CD14-positive monocyte (primary cell): ENCODE data around the gene GLB1L. TPM values are rescaled to one million over a fixed set of nuclear protein-coding genes. Genes with fewer than 3 reads are reported as not detected.

Experiments
- DNase-seq, 3 donors: peaks; one replicate each; pipeline ENCODE4 v3.0.0-alpha.2; 2011 to 2022
- H2AFZ ChIP-seq: 2 replicates; pipeline ENCODE4 v1.6.0; 2012; ENCODE audit warnings: mild to moderate bottlenecking, low read depth, low read length, inconsistent platforms; ENCODE audit not compliant: insufficient read depth, poor library complexity, severe bottlenecking
- H3K27ac ChIP-seq, 2 donors: 1 replicate in 1 of 2; 2 replicates in 1 of 2; pipeline ENCODE4 v1.5.1; 2012 to 2013; ENCODE audit warnings: low read length in 2 of 2, control low read depth in 1 of 2, inconsistent platforms in 1 of 2, low read depth in 1 of 2, mild to moderate bottlenecking in 1 of 2
- H3K27me3 ChIP-seq, 2 donors: one replicate each; pipeline versions ENCODE4 v1.6.0 to v1.6.1; 2011 to 2013; ENCODE audit warnings: low read length in 2 of 2; ENCODE audit not compliant: control insufficient read depth in 2 of 2, insufficient read depth in 2 of 2
- H3K36me3 ChIP-seq, 2 donors: replicated peaks in 1 of 2; 1 replicate in 1 of 2; 2 replicates in 1 of 2; pipeline versions ENCODE4 v1.5.1 to v1.6.1; 2012 to 2013; ENCODE audit warnings: low read length in 2 of 2, control low read depth in 1 of 2, inconsistent platforms in 1 of 2, mild to moderate bottlenecking in 1 of 2; ENCODE audit not compliant: insufficient read depth in 2 of 2, control insufficient read depth in 1 of 2
- H3K4me1 ChIP-seq, 2 donors: 1 replicate in 1 of 2; 2 replicates in 1 of 2; pipeline versions ENCODE4 v1.5.1 to v1.6.1; 2012 to 2013; ENCODE audit warnings: low read length in 2 of 2, control low read depth in 1 of 2, inconsistent platforms in 1 of 2, mild to moderate bottlenecking in 1 of 2, moderate library complexity in 1 of 2; ENCODE audit not compliant: insufficient read depth in 2 of 2, control insufficient read depth in 1 of 2
- H3K4me2 ChIP-seq: replicated peaks from 2 replicates; pipeline ENCODE3; 2012; ENCODE audit warnings: low read length, moderate library complexity, mild to moderate bottlenecking; ENCODE audit not compliant: poor library complexity, severe bottlenecking; ENCODE audit errors: extremely low read depth
- H3K4me3 ChIP-seq, 3 experiments: fragments of 200-600 bp in 1 of 3; sonication (generic) in 1 of 3; replicated peaks in 1 of 3; 1 replicate in 2 of 3; 2 replicates in 1 of 3; pipeline ENCODE4 v1.5.1; 2011 to 2013; ENCODE audit warnings: low read length in 3 of 3, mild to moderate bottlenecking in 3 of 3, control low read depth in 2 of 3, low read depth in 2 of 3, inconsistent platforms in 1 of 3, moderate library complexity in 1 of 3
- H3K79me2 ChIP-seq: 2 replicates; pipeline ENCODE4 v1.6.0; 2012; ENCODE audit warnings: mild to moderate bottlenecking, control low read depth, inconsistent platforms, low read length, moderate library complexity; ENCODE audit not compliant: insufficient read depth
- H3K9ac ChIP-seq: 2 replicates; pipeline ENCODE4 v1.6.0; 2017; ENCODE audit warnings: low read length, mild to moderate bottlenecking; ENCODE audit not compliant: insufficient read depth, poor library complexity, severe bottlenecking
- H3K9me3 ChIP-seq, 2 donors: replicated peaks in 1 of 2; 1 replicate in 1 of 2; 2 replicates in 1 of 2; pipeline versions ENCODE4 v1.5.1 to v1.6.1; 2012 to 2013; ENCODE audit warnings: low read length in 2 of 2, control low read depth in 1 of 2; ENCODE audit not compliant: control insufficient read depth in 1 of 2, insufficient read depth in 1 of 2
- H4K20me1 ChIP-seq: 2 replicates; pipeline ENCODE4 v1.6.0; 2012; ENCODE audit warnings: mild to moderate bottlenecking, low read length, control low read depth, moderate library complexity; ENCODE audit not compliant: insufficient read depth
- H3K27ac Mint-ChIP-seq, 7 donors: one replicate each; pipeline ENCODE4 v1.8.0; 2020; ENCODE audit warnings: mild to moderate bottlenecking in 7 of 7, mixed read lengths in 7 of 7, moderate library complexity in 6 of 7, inconsistent platforms in 2 of 7
- H3K27me3 Mint-ChIP-seq, 3 donors: one replicate each; pipeline ENCODE4 v1.8.0; 2021 to 2022; ENCODE audit warnings: low read depth in 3 of 3, mild to moderate bottlenecking in 3 of 3, mixed read lengths in 3 of 3, moderate library complexity in 3 of 3, inconsistent platforms in 1 of 3
- H3K36me3 Mint-ChIP-seq, 2 donors: one replicate each; pipeline ENCODE4 v1.8.0; 2020; ENCODE audit warnings: mixed read lengths in 2 of 2, inconsistent platforms in 1 of 2, mild to moderate bottlenecking in 1 of 2
- H3K4me1 Mint-ChIP-seq: one replicate; pipeline ENCODE4 v1.8.0; 2020; ENCODE audit warnings: mild to moderate bottlenecking, mixed read lengths
- H3K4me3 Mint-ChIP-seq, 2 donors: one replicate each; pipeline ENCODE4 v1.8.0; 2020; ENCODE audit warnings: mild to moderate bottlenecking in 2 of 2, mixed read lengths in 2 of 2, moderate library complexity in 1 of 2
- H3K9me3 Mint-ChIP-seq, 7 donors: one replicate each; pipeline ENCODE4 v1.8.0; 2020 to 2022; ENCODE audit warnings: mixed read lengths in 7 of 7, mild to moderate bottlenecking in 6 of 7, moderate library complexity in 6 of 7, inconsistent platforms in 2 of 7
- WGBS: methylation state at CpG from one replicate; pipeline ENCODE4 v1.1.5; 2013; ENCODE audit warnings: missing lambda C conversion rate; ENCODE audit not compliant: insufficient coverage; 5-methylcytosine and 5-hydroxymethylcytosine counted together
- intact Hi-C, 2 donors: fragments of 100-400 bp; cut with micrococcal nuclease; formaldehyde crosslinking; loops; one replicate each; pipeline versions ENCODE4 v1.15.0 to v1.15.1; 2023
- polyA plus RNA-seq, 3 donors: library from polyadenylated mRNA; depleted of rRNA in 1 of 3; unstranded in 2 of 3; stranded (reverse) in 1 of 3; fragments of 300-500 nt in 2 of 3; fragments of >200 nt in 1 of 3; fragmentation: Illumina TruSeq in 2 of 3; gene quantifications; 1 replicate in 2 of 3; 2 replicates in 1 of 3; pipeline ENCODE4 v1.2.3, GENCODE V29; 2012 to 2021
- TF ChIP-seq, protein P1 (sequence below): fragments of 200-600 bp; IDR thresholded peaks from one replicate; pipeline ENCODE4 v1.8.0; 2022; ENCODE audit warnings: antibody characterized with exemption, mild to moderate bottlenecking

Gene GLB1L
- polyA plus RNA-seq, 3 donors, result 4.0 to 11.7 (median 7.7) TPM

GRCh38 chr2:219214786-219215185 is 30.5 kb downstream of the GLB1L start:
- WGBS, result 100% methylated on average over 3 of the region's 6 CpGs

GRCh38 chr2:219214141-219214540 is 31.1 kb downstream of the GLB1L start:
- Histone ChIP-seq H3K9me3 (no peaks in the 10 kb centered on the region), H3K4me2 (no peak overlapping the region), H2AFZ (no peak overlapping the region), H3K9ac (no peak overlapping the region), H3K4me3 (no peak overlapping the region), H3K27ac (no peak overlapping the region), H3K4me1 (peaks cover 26 to 28% of the 10 kb centered on the region in 2 donors), H3K27me3 (peaks cover 0 to 9% of the 10 kb centered on the region in 2 donors), H3K36me3 (peaks cover under 1 to 16% of the 10 kb centered on the region in 2 donors), H4K20me1 (peaks cover 10% of the 10 kb centered on the region), H3K79me2 (no peaks in the 10 kb centered on the region)
- WGBS, result over 99% methylated on average over 7 of the region's 15 CpGs
- TF ChIP-seq, protein P1, sequence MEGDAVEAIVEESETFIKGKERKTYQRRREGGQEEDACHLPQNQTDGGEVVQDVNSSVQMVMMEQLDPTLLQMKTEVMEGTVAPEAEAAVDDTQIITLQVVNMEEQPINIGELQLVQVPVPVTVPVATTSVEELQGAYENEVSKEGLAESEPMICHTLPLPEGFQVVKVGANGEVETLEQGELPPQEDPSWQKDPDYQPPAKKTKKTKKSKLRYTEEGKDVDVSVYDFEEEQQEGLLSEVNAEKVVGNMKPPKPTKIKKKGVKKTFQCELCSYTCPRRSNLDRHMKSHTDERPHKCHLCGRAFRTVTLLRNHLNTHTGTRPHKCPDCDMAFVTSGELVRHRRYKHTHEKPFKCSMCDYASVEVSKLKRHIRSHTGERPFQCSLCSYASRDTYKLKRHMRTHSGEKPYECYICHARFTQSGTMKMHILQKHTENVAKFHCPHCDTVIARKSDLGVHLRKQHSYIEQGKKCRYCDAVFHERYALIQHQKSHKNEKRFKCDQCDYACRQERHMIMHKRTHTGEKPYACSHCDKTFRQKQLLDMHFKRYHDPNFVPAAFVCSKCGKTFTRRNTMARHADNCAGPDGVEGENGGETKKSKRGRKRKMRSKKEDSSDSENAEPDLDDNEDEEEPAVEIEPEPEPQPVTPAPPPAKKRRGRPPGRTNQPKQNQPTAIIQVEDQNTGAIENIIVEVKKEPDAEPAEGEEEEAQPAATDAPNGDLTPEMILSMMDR, result no peak
- Mint-ChIP-seq H3K27me3 (peaks cover 13 to 21% (median 19%) of the 10 kb centered on the region in 3 donors), H3K27ac (no peak overlapping the region), H3K4me1 (peaks cover 35% of the 10 kb centered on the region), H3K9me3 (peaks cover 0 to 2% (median 0%) of the 10 kb centered on the region in 7 donors), H3K4me3 (no peak overlapping the region), H3K36me3 (peaks cover 36 to 37% of the 10 kb centered on the region in 2 donors)
- intact Hi-C loops, result loop anchor here in 1 of 2 donors (5.0 kb wide), 1 partner anchor 52 kb away; the partner anchor contains the start of gene NHEJ1
- DNase-seq, result no peak

More at GRCh38 chr2:219214786-219215185, 30.5 kb downstream of the GLB1L start:
- Histone ChIP-seq H2AFZ (no peak overlapping the region), H4K20me1 (peaks cover 17% of the 10 kb centered on the region), H3K36me3 (peaks cover 2 to 14% of the 10 kb centered on the region in 2 donors), H3K27ac (no peak overlapping the region), H3K9ac (no peak overlapping the region), H3K27me3 (peaks cover 0 to 15% of the 10 kb centered on the region in 2 donors), H3K79me2 (no peaks in the 10 kb centered on the region), H3K4me3 (no peak overlapping the region), H3K4me2 (no peak overlapping the region), H3K4me1 (peaks cover 32 to 34% of the 10 kb centered on the region in 2 donors), H3K9me3 (no peaks in the 10 kb centered on the region)
- peaks cover 19 to 26% (median 20%) of the 10 kb centered on the region in 3 donors for H3K27me3 Mint-ChIP-seq
- H3K4me1 Mint-ChIP-seq, result peaks cover 37% of the 10 kb centered on the region
- intact Hi-C loops, result loop anchor here (5.0 kb wide), 3 partner anchors 37 to 52 kb away; partner anchors contain the start of genes TUBA4A (in 2 of the 2), TUBA4B (in 2 of the 2), CNPPD1 (in 1 of the 2) and NHEJ1 (in 1 of the 2)
- H3K4me3 Mint-ChIP-seq, result no peak overlapping the region
- peaks cover 36 to 38% of the 10 kb centered on the region in 2 donors for H3K36me3 Mint-ChIP-seq
- no peak for DNase-seq
- TF ChIP-seq, protein P1, result no peak
- H3K9me3 Mint-ChIP-seq, result peaks cover 0 to 2% (median 0%) of the 10 kb centered on the region in 7 donors
- H3K27ac Mint-ChIP-seq, result no peak overlapping the region
